Mesenchymal stem cell (in vitro differentiated cells and primary cell): Measurements from ENCODE around the gene CD46.
"Not testable (repeated sequence)": the region's sequence is repeated elsewhere in the genome, so short reads cannot be mapped to it uniquely, and the experiment has no call there.

Source experiments
- DNase-seq: peaks from one replicate; pipeline ENCODE4 v3.0.0-alpha.2; 2013
- H2AFZ ChIP-seq: one replicate; pipeline ENCODE4 v1.6.1; 2013; ENCODE audit warnings: low read depth, mild to moderate bottlenecking, control low read depth, inconsistent platforms, low read length, moderate library complexity
- H2AK5ac ChIP-seq: 2 replicates; pipeline ENCODE4 v1.6.1; 2013; ENCODE audit warnings: low read length, moderate library complexity, mild to moderate bottlenecking, inconsistent platforms; ENCODE audit not compliant: severe bottlenecking
- H2BK120ac ChIP-seq: one replicate; pipeline ENCODE4 v1.6.1; 2013; ENCODE audit warnings: low read depth, mild to moderate bottlenecking, inconsistent platforms, low read length, moderate library complexity
- H2BK12ac ChIP-seq, 2 experiments: one replicate each; pipeline ENCODE4 v1.6.1; 2013; ENCODE audit warnings: inconsistent platforms in 2 of 2, low read length in 2 of 2, mild to moderate bottlenecking in 2 of 2, moderate library complexity in 2 of 2, control low read depth in 1 of 2
- H2BK15ac ChIP-seq: one replicate; pipeline ENCODE4 v1.6.1; 2013; ENCODE audit warnings: mild to moderate bottlenecking, low read depth, inconsistent platforms; ENCODE audit not compliant: poor library complexity, severe bottlenecking
- H2BK5ac ChIP-seq: 2 replicates; pipeline ENCODE4 v1.6.1; 2013; ENCODE audit warnings: low read depth, mild to moderate bottlenecking, low read length, control low read depth, inconsistent platforms; ENCODE audit not compliant: poor library complexity, severe bottlenecking
- H3K14ac ChIP-seq, 2 experiments: one replicate each; pipeline ENCODE4 v1.6.1; 2013; ENCODE audit warnings: inconsistent platforms in 2 of 2, low read length in 2 of 2, control low read depth in 1 of 2, mild to moderate bottlenecking in 1 of 2, moderate library complexity in 1 of 2
- H3K18ac ChIP-seq, 2 experiments: one replicate each; pipeline ENCODE4 v1.6.1; 2013; ENCODE audit warnings: inconsistent platforms in 2 of 2, low read length in 2 of 2, control low read depth in 1 of 2, low read depth in 1 of 2, mild to moderate bottlenecking in 1 of 2
- H3K23ac ChIP-seq, 2 experiments: one replicate each; pipeline ENCODE4 v1.6.1; 2013; ENCODE audit warnings: inconsistent platforms in 2 of 2, low read length in 2 of 2, mild to moderate bottlenecking in 2 of 2, moderate library complexity in 2 of 2, control low read depth in 1 of 2
- H3K27ac ChIP-seq: 2 replicates; pipeline ENCODE4 v1.5.1; 2013; ENCODE audit warnings: mild to moderate bottlenecking, moderate library complexity, low read length, control low read depth, inconsistent platforms; ENCODE audit not compliant: poor library complexity, severe bottlenecking
- H3K27me3 ChIP-seq, 2 experiments: 2 replicates each; pipeline versions ENCODE4 v1.6.1 to v1.7.0; 2013; ENCODE audit warnings: low read length in 2 of 2, mild to moderate bottlenecking in 2 of 2, moderate library complexity in 2 of 2, control low read depth in 1 of 2, inconsistent platforms in 1 of 2; ENCODE audit not compliant: control insufficient read depth in 1 of 2, insufficient read depth in 1 of 2
- H3K36me3 ChIP-seq, 2 experiments: 2 replicates each; pipeline versions ENCODE4 v1.6.1 to v1.7.0; 2013; ENCODE audit warnings: low read length in 2 of 2, control low read depth in 1 of 2, inconsistent platforms in 1 of 2, low read depth in 1 of 2, mild to moderate bottlenecking in 1 of 2; ENCODE audit not compliant: insufficient read depth in 2 of 2, control insufficient read depth in 1 of 2
- H3K4ac ChIP-seq, 2 experiments: one replicate each; pipeline ENCODE4 v1.6.1; 2013; ENCODE audit warnings: inconsistent platforms in 2 of 2, low read length in 2 of 2, mild to moderate bottlenecking in 2 of 2, moderate library complexity in 2 of 2, control low read depth in 1 of 2, low read depth in 1 of 2
- H3K4me1 ChIP-seq: 2 replicates; pipeline ENCODE4 v1.6.1; 2013; ENCODE audit warnings: low read depth, low read length, control low read depth; ENCODE audit not compliant: control insufficient read depth, insufficient read depth
- H3K4me2 ChIP-seq: 2 replicates; pipeline ENCODE4 v1.6.1; 2013; ENCODE audit warnings: low read length, mild to moderate bottlenecking, inconsistent platforms; ENCODE audit not compliant: poor library complexity, severe bottlenecking
- H3K4me3 ChIP-seq, 2 experiments: 2 replicates each; pipeline versions ENCODE4 v1.5.1 to v1.7.0; 2013; ENCODE audit warnings: low read length in 2 of 2, mild to moderate bottlenecking in 2 of 2, control low read depth in 1 of 2, low read depth in 1 of 2; ENCODE audit not compliant: insufficient read depth in 1 of 2
- H3K79me1 ChIP-seq: replicated peaks from 2 replicates; pipeline ENCODE4 v1.6.1; 2013; ENCODE audit warnings: mild to moderate bottlenecking, control low read depth, low read length, inconsistent platforms; ENCODE audit not compliant: poor library complexity, severe bottlenecking
- H3K9ac ChIP-seq: 2 replicates; pipeline ENCODE4 v1.7.0; 2013; ENCODE audit warnings: mild to moderate bottlenecking, low read length, moderate library complexity
- H3K9me3 ChIP-seq: 2 replicates; pipeline ENCODE4 v1.7.0; 2013; ENCODE audit warnings: mild to moderate bottlenecking, low read length; ENCODE audit not compliant: control insufficient read depth
- H4K8ac ChIP-seq: one replicate; pipeline ENCODE4 v1.6.1; 2013; ENCODE audit warnings: inconsistent platforms, mild to moderate bottlenecking, low read length, moderate library complexity
- H4K91ac ChIP-seq: one replicate; pipeline ENCODE4 v1.6.1; 2013; ENCODE audit warnings: mild to moderate bottlenecking, low read length, inconsistent platforms
- WGBS: methylation state at CpG from one replicate; pipeline ENCODE4 v1.1.7; 2013; ENCODE audit warnings: mixed read lengths; 5-methylcytosine and 5-hydroxymethylcytosine counted together

The CD46 gene

GRCh38 chr1:207766569-207766968 is 14.7 kb downstream of the CD46 start:
- no peaks in the 10 kb centered on the region for H3K27me3 ChIP-seq
- H3K4me1 ChIP-seq: no peaks in the 10 kb centered on the region
- no peak overlapping the region for H3K27ac ChIP-seq
- no peak overlapping the region for H3K9ac ChIP-seq
- no peak overlapping the region for H2BK120ac ChIP-seq
- H4K8ac ChIP-seq: no peak overlapping the region
- no peak overlapping the region for H4K91ac ChIP-seq
- no peak overlapping the region for H3K4ac ChIP-seq
- H3K23ac ChIP-seq: no peak overlapping the region
- H2BK12ac ChIP-seq: no peak overlapping the region
- no peak overlapping the region for H3K4me2 ChIP-seq
- H2BK15ac ChIP-seq: no peak overlapping the region
- no peaks in the 10 kb centered on the region for H3K9me3 ChIP-seq
- no peak overlapping the region for H3K4me3 ChIP-seq
- WGBS: 100% methylated on average over 1 of the region's 1 CpG
- no peak for DNase-seq
- no peak overlapping the region for H2AFZ ChIP-seq
- H2BK5ac ChIP-seq: no peak overlapping the region
- no peak overlapping the region for H2AK5ac ChIP-seq
- no peak overlapping the region for H3K14ac ChIP-seq
- H3K36me3 ChIP-seq: peaks cover 21 to 85% of the 10 kb centered on the region in 2 experiments
- peaks cover 20% of the 10 kb centered on the region for H3K79me1 ChIP-seq
- H3K18ac ChIP-seq: no peak overlapping the region

GRCh38 chr1:207770514-207770913 is 18.7 kb downstream of the CD46 start:
- H3K9ac ChIP-seq, H3K27me3 ChIP-seq, H4K91ac ChIP-seq, H3K23ac ChIP-seq, DNase-seq, H3K27ac ChIP-seq, H2BK120ac ChIP-seq, H3K9me3 ChIP-seq, H3K4me2 ChIP-seq, H3K4me1 ChIP-seq, H2BK12ac ChIP-seq, H2AFZ ChIP-seq, H2BK15ac ChIP-seq, H3K79me1 ChIP-seq, H3K14ac ChIP-seq, H3K4me3 ChIP-seq, H4K8ac ChIP-seq, H3K4ac ChIP-seq, H2BK5ac ChIP-seq, H2AK5ac ChIP-seq, H3K18ac ChIP-seq: not testable (repeated sequence)
- no CpG with 5 or more reads among the region's 4 CpGs for WGBS
- H3K36me3 ChIP-seq: peaks cover 5 to 51% of the 10 kb centered on the region in 2 experiments

- 84% methylated on average over 9 of the region's 9 CpGs for WGBS
- not testable (repeated sequence) for H3K4ac ChIP-seq, H2BK5ac ChIP-seq, H4K91ac ChIP-seq, H3K4me3 ChIP-seq, H3K23ac ChIP-seq, H3K9ac ChIP-seq, H3K27me3 ChIP-seq, H2BK12ac ChIP-seq, H2AK5ac ChIP-seq, H4K8ac ChIP-seq, H2BK120ac ChIP-seq, H3K4me1 ChIP-seq, DNase-seq, H3K18ac ChIP-seq, H3K4me2 ChIP-seq, H2AFZ ChIP-seq, H3K27ac ChIP-seq, H3K9me3 ChIP-seq, H2BK15ac ChIP-seq
- H3K36me3 ChIP-seq: peaks cover 11 to 38% of the 10 kb centered on the region in 2 experiments
- H3K79me1 ChIP-seq: peaks cover 12% of the 10 kb centered on the region
- H3K14ac ChIP-seq: peak overlapping the region in 1 of 2 experiments; percentile 9
Observed at GRCh38 chr1:207776045-207776444, 24.2 kb downstream of the CD46 start.

GRCh38 chr1:207777412-207777811 is 25.6 kb downstream of the CD46 start:
- H2BK5ac ChIP-seq, H3K9me3 ChIP-seq, H3K4me1 ChIP-seq, H2BK120ac ChIP-seq, H3K23ac ChIP-seq, H3K27me3 ChIP-seq, DNase-seq, H2BK15ac ChIP-seq, H3K4me2 ChIP-seq, H2AK5ac ChIP-seq, H4K91ac ChIP-seq, H3K18ac ChIP-seq, H3K9ac ChIP-seq, H2AFZ ChIP-seq, H4K8ac ChIP-seq, H3K27ac ChIP-seq, H3K4me3 ChIP-seq, H3K4ac ChIP-seq, H2BK12ac ChIP-seq, H3K14ac ChIP-seq: not testable (repeated sequence)
- WGBS: 94% methylated on average over 7 of the region's 7 CpGs
- Histone ChIP-seq H3K36me3 (peaks cover 11 to 45% of the 10 kb centered on the region in 2 experiments), H3K79me1 (peaks cover 14% of the 10 kb centered on the region)
